Measurements from ENCODE around the gene NAXD. TPM values are rescaled to one million over a fixed set of nuclear protein-coding genes. Genes with fewer than 3 reads are reported as not detected.

NAXD gene
- total and polyA plus RNA-seq, 2 experiments from 2014 or later: 16.9 to 18.5 TPM

GRCh38 chr13:110653271-110653670 lies 37.9 kb downstream of the NAXD start:
- Histone ChIP-seq H4K20me1 (replicated peaks; ENCODE audit: insufficient read depth) (peaks cover 3% of the 10 kb centered on the region; the same call in 1 of the 2 replicates), H3F3A (replicated peaks; ENCODE audit: low read depth) (no peaks in the 10 kb centered on the region), H3K4me3 (no peak overlapping the region), H3K4me1 (ENCODE audit: insufficient read depth) (no peaks in the 10 kb centered on the region), H3K4me2 (no peak overlapping the region), H3K27ac (ENCODE audit: low read depth) (no peak overlapping the region), H3K36me3 (ENCODE audit: insufficient read depth) (no peaks in the 10 kb centered on the region; the same call in 1 of the 2 replicates), H3K9me2 (ENCODE audit: insufficient read depth) (no peaks in the 10 kb centered on the region), H2AFZ (no peak overlapping the region), H3K27me3 (ENCODE audit: insufficient read depth) (no peaks in the 10 kb centered on the region), H3K79me2 (replicated peaks; ENCODE audit: insufficient read depth) (no peaks in the 10 kb centered on the region)
- TF ChIP-seq ZNF114 (CRISPR knock-in tag; IDR thresholded peaks at IDR 0.05): no peak
- TF ChIP-seq JUNB (IDR thresholded peaks at IDR 0.05; ENCODE audit: unreplicated experiment): no peak
- no peak for TF ChIP-seq ETS1 (IDR thresholded peaks at IDR 0.05)
- no peak for TF ChIP-seq ZNF462 (CRISPR knock-in tag; IDR thresholded peaks at IDR 0.05)
- no peak for TF ChIP-seq EZH2 (IDR thresholded peaks at IDR 0.05; ENCODE audit: low read depth, unreplicated experiment)
- TF ChIP-seq NANOG (IDR thresholded peaks at IDR 0.05; ENCODE audit: borderline replicate concordance): no peak
- TF ChIP-seq REST (IDR thresholded peaks at IDR 0.05; ENCODE audit: unreplicated experiment): no peak
- TF ChIP-seq CTCF (conservative IDR thresholded peaks at IDR 0.05; ENCODE audit: low read depth in 2 of 2): no peak
- no peak for TF ChIP-seq CREB1 (CRISPR knock-in tag; IDR thresholded peaks at IDR 0.05; ENCODE audit: low read depth)
- peak overlapping the region; percentile 86; the same call in 1 of the 2 replicates for H3K27ac Mint-ChIP-seq
- DNase-seq (ENCODE audit: low spot score): no peak
- peaks cover 24% of the 10 kb centered on the region for H3K36me3 Mint-ChIP-seq (ENCODE audit: low read depth)
- H3K9me3 Mint-ChIP-seq: peaks cover 6% of the 10 kb centered on the region
- H3K27me3 Mint-ChIP-seq (ENCODE audit: insufficient read depth, low read depth, poor library complexity): peaks cover 7% of the 10 kb centered on the region
- H3K4me3 Mint-ChIP-seq: no peak overlapping the region
- H3K4me1 Mint-ChIP-seq: peaks cover 13% of the 10 kb centered on the region
- no peak for ATAC-seq

Measured in GM23338 (cell line).